HG03280 (cell line): ENCODE data around the gene POLR1F.
"Not testable (repeated sequence)": the region's sequence is repeated elsewhere in the genome, so short reads cannot be mapped to it uniquely, and the experiment has no call there.

Experiments used
- ATAC-seq: cut with Tn5 transposase; IDR thresholded peaks from one replicate; pipeline ENCODE4 v1.9.1; 2021; ENCODE audit warnings: mild to moderate bottlenecking, moderate library complexity; ENCODE audit not compliant: unreplicated experiment

POLR1F gene

GRCh38 chr7:19708397-19709248 lies at the start of gene POLR1F:
TSS of gene POLR1F (minus strand) at chr7:19709037. CDS start at chr7:19709016, 21 bp downstream.
- ATAC-seq: peak; percentile 98

GRCh38 chr7:19754521-19755116 lies 45.8 kb upstream of the POLR1F start:
- ATAC-seq: no peak

GRCh38 chr7:19752020-19752419 lies 43.2 kb upstream of the POLR1F start:
- no peak for ATAC-seq

- no peak for ATAC-seq
These were observed 40.8 kb upstream of the POLR1F start for GRCh38 chr7:19749658-19750057.

- ATAC-seq: peak; percentile 67
These were observed 39.0 kb upstream of the POLR1F start for GRCh38 chr7:19747740-19748339.

- ATAC-seq: no peak
These were observed 35.2 kb upstream of the POLR1F start for GRCh38 chr7:19744075-19744474.

GRCh38 chr7:19728716-19729115 lies 19.9 kb upstream of the POLR1F start:
- ATAC-seq: no peak

GRCh38 chr7:19725770-19726169 lies 16.9 kb upstream of the POLR1F start:
- ATAC-seq: no peak

- ATAC-seq: no peak
These were observed 6.7 kb upstream of the POLR1F start for GRCh38 chr7:19715499-19715898.

- no peak for ATAC-seq
These were observed 4.8 kb upstream of the POLR1F start for GRCh38 chr7:19713676-19714075.

- ATAC-seq: peak; percentile 3
These were observed 377 bp upstream of the POLR1F start for GRCh38 chr7:19709249-19709578.

- no peak for ATAC-seq
These were observed 1.6 kb downstream of the POLR1F start for GRCh38 chr7:19707240-19707639.

- ATAC-seq: no peak
These were observed 3.2 kb downstream of the POLR1F start for GRCh38 chr7:19705663-19706062.

- ATAC-seq: no peak
These were observed 7.4 kb downstream of the POLR1F start for GRCh38 chr7:19701471-19701870.

GRCh38 chr7:19700936-19701335 lies 7.9 kb downstream of the POLR1F start:
- ATAC-seq: no peak

GRCh38 chr7:19698331-19698730 lies 10.5 kb downstream of the POLR1F start:
- ATAC-seq: no peak

GRCh38 chr7:19696926-19697325 lies 11.9 kb downstream of the POLR1F start:
- ATAC-seq: no peak

GRCh38 chr7:19692111-19692828 lies 16.6 kb downstream of the POLR1F start:
- ATAC-seq: no peak

GRCh38 chr7:19690736-19691135 lies 18.1 kb downstream of the POLR1F start:
- no peak for ATAC-seq

- ATAC-seq: not testable (repeated sequence)
These were observed 19.7 kb downstream of the POLR1F start for GRCh38 chr7:19689130-19689529.

- no peak for ATAC-seq
These were observed 27.2 kb downstream of the POLR1F start for GRCh38 chr7:19681596-19681995.
